ENCODE measurements around the gene PNCK.
"Not testable (repeated sequence)": the region's sequence is repeated elsewhere in the genome, so short reads cannot be mapped to it uniquely, and the experiment has no call there.

PNCK gene

GRCh38 chrX:153686711-153687110, 13.1 kb upstream of the PNCK start:
- Histone ChIP-seq H3K27ac (ENCODE audit: low read depth, low read length) (no peak overlapping the region), H3K27me3 (ENCODE audit: control insufficient read depth in 1 of 2, insufficient read depth in 2 of 2, low read length in 2 of 2) (no peaks in the 10 kb centered on the region), H3K4me1 (ENCODE audit: control insufficient read depth in 1 of 2, insufficient read depth in 2 of 2, low read length in 2 of 2) (peaks cover 0 to 4% of the 10 kb centered on the region in 2 donors), H3K36me3 (ENCODE audit: control insufficient read depth in 1 of 2, insufficient read depth in 2 of 2, low read length in 2 of 2) (no peaks in the 10 kb centered on the region), H3K9me3 (ENCODE audit: control insufficient read depth in 1 of 2, low read length in 2 of 2) (no peaks in the 10 kb centered on the region), H3K4me3 (ENCODE audit: low read depth in 1 of 2, low read length in 2 of 2) (no peak overlapping the region), H3K9ac (ENCODE audit: low read depth in 1 of 2, low read length in 2 of 2) (no peak overlapping the region)

GRCh38 chrX:153685751-153686696, 12.4 kb upstream of the PNCK start:
- H3K4me1 ChIP-seq (ENCODE audit: control insufficient read depth in 1 of 2, insufficient read depth in 2 of 2, low read length in 2 of 2), result peaks cover 0 to 4% of the 10 kb centered on the region in 2 donors
- H3K36me3 ChIP-seq (ENCODE audit: control insufficient read depth in 1 of 2, insufficient read depth in 2 of 2, low read length in 2 of 2), result no peaks in the 10 kb centered on the region
- H3K4me3 ChIP-seq (ENCODE audit: low read depth in 1 of 2, low read length in 2 of 2), result no peak overlapping the region
- H3K27ac ChIP-seq (ENCODE audit: low read depth, low read length), result no peak overlapping the region
- no peaks in the 10 kb centered on the region for H3K9me3 ChIP-seq (ENCODE audit: control insufficient read depth in 1 of 2, low read length in 2 of 2)
- no peak overlapping the region for H3K9ac ChIP-seq (ENCODE audit: low read depth in 1 of 2, low read length in 2 of 2)
- H3K27me3 ChIP-seq (ENCODE audit: control insufficient read depth in 1 of 2, insufficient read depth in 2 of 2, low read length in 2 of 2), result no peaks in the 10 kb centered on the region

- H3K4me3 ChIP-seq (ENCODE audit: low read depth in 1 of 2, low read length in 2 of 2), result no peak overlapping the region
- H3K27ac ChIP-seq (ENCODE audit: low read depth, low read length), result no peak overlapping the region
- H3K36me3 ChIP-seq (ENCODE audit: control insufficient read depth in 1 of 2, insufficient read depth in 2 of 2, low read length in 2 of 2), result no peaks in the 10 kb centered on the region
- H3K27me3 ChIP-seq (ENCODE audit: control insufficient read depth in 1 of 2, insufficient read depth in 2 of 2, low read length in 2 of 2), result no peaks in the 10 kb centered on the region
- H3K9ac ChIP-seq (ENCODE audit: low read depth in 1 of 2, low read length in 2 of 2), result no peak overlapping the region
- peaks cover 0 to 4% of the 10 kb centered on the region in 2 donors for H3K4me1 ChIP-seq (ENCODE audit: control insufficient read depth in 1 of 2, insufficient read depth in 2 of 2, low read length in 2 of 2)
- H3K9me3 ChIP-seq (ENCODE audit: control insufficient read depth in 1 of 2, low read length in 2 of 2), result no peaks in the 10 kb centered on the region
These were observed 11.5 kb upstream of the PNCK start for GRCh38 chrX:153685156-153685536.

GRCh38 chrX:153684467-153685155, 11.0 kb upstream of the PNCK start:
- H3K36me3 ChIP-seq (ENCODE audit: control insufficient read depth in 1 of 2, insufficient read depth in 2 of 2, low read length in 2 of 2), result no peaks in the 10 kb centered on the region
- H3K4me3 ChIP-seq (ENCODE audit: low read depth in 1 of 2, low read length in 2 of 2), result no peak overlapping the region
- no peaks in the 10 kb centered on the region for H3K4me1 ChIP-seq (ENCODE audit: control insufficient read depth in 1 of 2, insufficient read depth in 2 of 2, low read length in 2 of 2)
- no peak overlapping the region for H3K9ac ChIP-seq (ENCODE audit: low read depth in 1 of 2, low read length in 2 of 2)
- H3K27me3 ChIP-seq (ENCODE audit: control insufficient read depth in 1 of 2, insufficient read depth in 2 of 2, low read length in 2 of 2), result no peaks in the 10 kb centered on the region
- no peak overlapping the region for H3K27ac ChIP-seq (ENCODE audit: low read depth, low read length)
- H3K9me3 ChIP-seq (ENCODE audit: control insufficient read depth in 1 of 2, low read length in 2 of 2), result no peaks in the 10 kb centered on the region

- H3K9me3 ChIP-seq (ENCODE audit: control insufficient read depth in 1 of 2, low read length in 2 of 2); H3K4me3 ChIP-seq (ENCODE audit: low read depth in 1 of 2, low read length in 2 of 2); H3K27me3 ChIP-seq (ENCODE audit: control insufficient read depth in 1 of 2, insufficient read depth in 2 of 2, low read length in 2 of 2); H3K9ac ChIP-seq (ENCODE audit: low read depth in 1 of 2, low read length in 2 of 2); H3K4me1 ChIP-seq (ENCODE audit: control insufficient read depth in 1 of 2, insufficient read depth in 2 of 2, low read length in 2 of 2); H3K36me3 ChIP-seq (ENCODE audit: control insufficient read depth in 1 of 2, insufficient read depth in 2 of 2, low read length in 2 of 2); H3K27ac ChIP-seq (ENCODE audit: low read depth, low read length): not testable (repeated sequence)
These were observed 9.9 kb upstream of the PNCK start for GRCh38 chrX:153683486-153683885.

GRCh38 chrX:153681175-153681574, 7.6 kb upstream of the PNCK start:
- H3K36me3 ChIP-seq (ENCODE audit: control insufficient read depth in 1 of 2, insufficient read depth in 2 of 2, low read length in 2 of 2), result no peaks in the 10 kb centered on the region
- no peaks in the 10 kb centered on the region for H3K27me3 ChIP-seq (ENCODE audit: control insufficient read depth in 1 of 2, insufficient read depth in 2 of 2, low read length in 2 of 2)
- no peaks in the 10 kb centered on the region for H3K4me1 ChIP-seq (ENCODE audit: control insufficient read depth in 1 of 2, insufficient read depth in 2 of 2, low read length in 2 of 2)
- H3K9ac ChIP-seq (ENCODE audit: low read depth in 1 of 2, low read length in 2 of 2), result no peak overlapping the region
- no peak overlapping the region for H3K27ac ChIP-seq (ENCODE audit: low read depth, low read length)
- H3K4me3 ChIP-seq (ENCODE audit: low read depth in 1 of 2, low read length in 2 of 2), result no peak overlapping the region
- H3K9me3 ChIP-seq (ENCODE audit: control insufficient read depth in 1 of 2, low read length in 2 of 2), result no peaks in the 10 kb centered on the region

GRCh38 chrX:153674219-153674851, 722 bp upstream of the PNCK start:
- no peaks in the 10 kb centered on the region for H3K4me1 ChIP-seq (ENCODE audit: control insufficient read depth in 1 of 2, insufficient read depth in 2 of 2, low read length in 2 of 2)
- H3K9ac ChIP-seq (ENCODE audit: low read depth in 1 of 2, low read length in 2 of 2), result no peak overlapping the region
- no peak overlapping the region for H3K27ac ChIP-seq (ENCODE audit: low read depth, low read length)
- no peak overlapping the region for H3K4me3 ChIP-seq (ENCODE audit: low read depth in 1 of 2, low read length in 2 of 2)
- peaks cover 10 to 14% of the 10 kb centered on the region in 2 donors for H3K27me3 ChIP-seq (ENCODE audit: control insufficient read depth in 1 of 2, insufficient read depth in 2 of 2, low read length in 2 of 2)
- no peaks in the 10 kb centered on the region for H3K9me3 ChIP-seq (ENCODE audit: control insufficient read depth in 1 of 2, low read length in 2 of 2)
- no peaks in the 10 kb centered on the region for H3K36me3 ChIP-seq (ENCODE audit: control insufficient read depth in 1 of 2, insufficient read depth in 2 of 2, low read length in 2 of 2)

GRCh38 chrX:153672531-153673427, 834 bp downstream of the PNCK start:
- Histone ChIP-seq H3K4me3 (ENCODE audit: low read depth in 1 of 2, low read length in 2 of 2) (no peak overlapping the region), H3K4me1 (ENCODE audit: control insufficient read depth in 1 of 2, insufficient read depth in 2 of 2, low read length in 2 of 2) (no peaks in the 10 kb centered on the region), H3K27ac (ENCODE audit: low read depth, low read length) (no peak overlapping the region), H3K9ac (ENCODE audit: low read depth in 1 of 2, low read length in 2 of 2) (no peak overlapping the region), H3K9me3 (ENCODE audit: control insufficient read depth in 1 of 2, low read length in 2 of 2) (no peaks in the 10 kb centered on the region), H3K27me3 (ENCODE audit: control insufficient read depth in 1 of 2, insufficient read depth in 2 of 2, low read length in 2 of 2) (peaks cover 10 to 14% of the 10 kb centered on the region in 2 donors), H3K36me3 (ENCODE audit: control insufficient read depth in 1 of 2, insufficient read depth in 2 of 2, low read length in 2 of 2) (no peaks in the 10 kb centered on the region)

- H3K4me3 ChIP-seq (ENCODE audit: low read depth in 1 of 2, low read length in 2 of 2), result no peak overlapping the region
- H3K9me3 ChIP-seq (ENCODE audit: control insufficient read depth in 1 of 2, low read length in 2 of 2), result no peaks in the 10 kb centered on the region
- H3K9ac ChIP-seq (ENCODE audit: low read depth in 1 of 2, low read length in 2 of 2), result no peak overlapping the region
- H3K27me3 ChIP-seq (ENCODE audit: control insufficient read depth in 1 of 2, insufficient read depth in 2 of 2, low read length in 2 of 2), result peaks cover 13 to 14% of the 10 kb centered on the region in 2 donors
- H3K36me3 ChIP-seq (ENCODE audit: control insufficient read depth in 1 of 2, insufficient read depth in 2 of 2, low read length in 2 of 2), result no peaks in the 10 kb centered on the region
- H3K27ac ChIP-seq (ENCODE audit: low read depth, low read length), result no peak overlapping the region
- no peaks in the 10 kb centered on the region for H3K4me1 ChIP-seq (ENCODE audit: control insufficient read depth in 1 of 2, insufficient read depth in 2 of 2, low read length in 2 of 2)
These were observed 1.8 kb downstream of the PNCK start for GRCh38 chrX:153671589-153672530.

Data from duodenal mucosa (tissue), 2 donors.